Fibroblast of the aortic adventitia (primary cell): Measurements from ENCODE around the gene TMEM255B. TPM values are rescaled to one million over a fixed set of nuclear protein-coding genes. Genes with fewer than 3 reads are reported as not detected.
A peak's percentile ranks its signal among the peaks of the same experiment; 100 is the strongest.

Source experiments
- DNase-seq: peaks from one replicate; pipeline ENCODE4 v3.0.0-alpha.2; 2010; ENCODE audit warnings: low read depth
- H3K4me3 ChIP-seq: 2 replicates; pipeline ENCODE4 v1.5.1; 2011; ENCODE audit warnings: low read depth, mild to moderate bottlenecking, control low read depth, low read length, moderate library complexity
- CTCF ChIP-seq: IDR thresholded peaks from 2 replicates; pipeline ENCODE4 v1.5.1; 2011; ENCODE audit warnings: mild to moderate bottlenecking, low read length, control low read depth, inconsistent platforms; ENCODE audit not compliant: insufficient read depth
- total RNA-seq: library from RNA; depleted of rRNA; stranded (reverse); fragments of >200 nt; gene quantifications from 2 replicates; pipeline ENCODE4 v1.2.3, GENCODE V29; 2012; ENCODE audit warnings: low replicate concordance

TMEM255B gene
- total RNA-seq, 1 donor, result not detected

- DNase-seq, result peak; percentile 16
- H3K4me3 ChIP-seq, result peak overlapping the region; percentile 63
- no peak for TF ChIP-seq CTCF
These were observed 605 bp downstream of the TMEM255B start for GRCh38 chr13:113759525-113760137.

GRCh38 chr13:113761136-113761535 is 2.1 kb downstream of the TMEM255B start:
- no peak for TF ChIP-seq CTCF
- DNase-seq, result no peak

GRCh38 chr13:113762075-113762474 is 3.0 kb downstream of the TMEM255B start:
- no peak for DNase-seq
- no peak overlapping the region for H3K4me3 ChIP-seq
- TF ChIP-seq CTCF, result no peak

More at GRCh38 chr13:113761136-113761535, 2.1 kb downstream of the TMEM255B start:
- no peak overlapping the region for H3K4me3 ChIP-seq

GRCh38 chr13:113762538-113762937 is 3.5 kb downstream of the TMEM255B start:
- TF ChIP-seq CTCF, result no peak
- H3K4me3 ChIP-seq, result no peak overlapping the region
- DNase-seq, result no peak

- no peak for DNase-seq
- TF ChIP-seq CTCF, result no peak
- H3K4me3 ChIP-seq, result no peak overlapping the region
These were observed 4.2 kb downstream of the TMEM255B start for GRCh38 chr13:113763254-113763653.

- DNase-seq, result no peak
- TF ChIP-seq CTCF, result no peak
These were observed 5.2 kb downstream of the TMEM255B start for GRCh38 chr13:113763961-113764792.

More at GRCh38 chr13:113763961-113764792, 5.2 kb downstream of the TMEM255B start:
- H3K4me3 ChIP-seq, result no peak overlapping the region
